Islet of Langerhans (tissue), 1 donor: ENCODE measurements around the gene ADAMTS6.
"Not testable (repeated sequence)": the region's sequence is repeated elsewhere in the genome, so short reads cannot be mapped to it uniquely, and the experiment has no call there.

Experiments
- FAIRE-seq: peaks from one replicate; lab custom pipeline; 2011; peaks lifted over from hg19 to GRCh38; lab: Jason Lieb, UNC

The ADAMTS6 gene

GRCh38 chr5:65359981-65360380 is 121.7 kb downstream of the ADAMTS6 start:
- no peak for FAIRE-seq

GRCh38 chr5:65359569-65359968 is 122.2 kb downstream of the ADAMTS6 start:
- FAIRE-seq, result no peak

GRCh38 chr5:65356274-65356673 is 125.4 kb downstream of the ADAMTS6 start:
- FAIRE-seq, result no peak

GRCh38 chr5:65355301-65355700 is 126.4 kb downstream of the ADAMTS6 start:
- FAIRE-seq, result no peak

GRCh38 chr5:65341835-65342234 is 139.9 kb downstream of the ADAMTS6 start:
- peak; percentile 13 for FAIRE-seq

DNA sequence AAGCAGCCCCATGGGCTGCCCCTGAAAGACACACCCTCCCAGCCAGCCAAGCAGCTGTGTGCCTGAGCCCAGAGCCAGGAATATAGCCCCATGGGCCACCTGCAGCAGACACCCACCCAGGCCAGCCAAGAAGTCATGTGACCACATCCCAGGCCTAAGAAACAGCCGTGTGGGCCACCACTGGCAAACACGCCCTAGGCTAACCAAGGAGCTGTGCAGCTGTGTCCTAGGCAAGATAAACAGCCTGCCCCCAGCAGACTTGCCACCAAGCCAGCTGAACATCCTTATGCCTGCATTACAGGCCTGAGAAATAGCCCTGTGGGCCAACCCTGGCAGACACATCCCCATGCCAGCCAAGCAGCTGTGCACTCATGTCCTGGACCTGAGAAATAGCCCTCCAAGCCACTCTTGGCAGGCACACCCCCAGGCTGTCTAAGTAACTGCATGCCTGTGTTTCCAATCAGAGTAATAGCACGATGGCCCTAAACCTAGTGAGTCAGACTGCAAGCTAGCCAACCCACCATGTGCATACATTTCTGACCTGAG is 143.0 kb downstream of the ADAMTS6 start:
- no peak for FAIRE-seq

GRCh38 chr5:65334077-65334476 is 147.6 kb downstream of the ADAMTS6 start:
- no peak for FAIRE-seq

DNA sequence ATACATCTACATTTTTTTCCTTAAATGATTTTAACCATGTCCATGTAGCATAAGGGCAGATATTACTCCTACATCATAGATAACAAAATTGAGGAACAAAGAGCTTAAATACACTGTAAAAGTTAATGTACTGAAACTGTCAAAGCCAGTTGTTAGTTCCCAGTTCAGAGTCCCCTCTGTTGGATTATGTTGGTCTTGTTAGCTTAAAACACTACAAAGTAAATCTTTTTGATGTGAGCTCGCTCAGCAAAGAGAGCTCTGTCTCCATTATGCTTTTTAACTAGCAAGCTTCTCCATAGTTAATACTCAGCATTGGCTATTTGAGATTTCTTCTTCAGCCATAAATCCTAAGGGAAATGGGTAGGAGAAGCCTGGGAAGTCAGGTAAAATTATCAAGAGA is 149.1 kb downstream of the ADAMTS6 start:
- no peak for FAIRE-seq

DNA sequence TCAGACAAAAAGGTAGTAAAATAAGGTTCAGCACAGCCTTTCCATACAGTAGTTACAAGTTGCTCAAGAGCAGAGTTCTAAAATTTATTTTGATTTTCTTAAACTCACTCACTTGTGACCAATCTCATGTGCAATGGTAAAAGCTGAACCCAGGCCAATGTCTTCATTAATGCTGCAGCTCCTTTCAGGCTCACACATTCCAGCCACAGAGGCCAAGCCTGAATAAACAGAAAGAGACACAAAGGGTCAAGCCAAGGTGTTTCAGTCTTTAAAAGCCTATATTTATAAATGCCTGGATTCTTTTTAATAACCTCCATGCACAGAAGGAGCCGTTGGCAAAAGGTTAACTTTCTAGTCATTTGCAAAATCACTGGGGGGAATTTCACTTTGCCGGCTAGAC is 152.5 kb downstream of the ADAMTS6 start:
- FAIRE-seq, result no peak

DNA sequence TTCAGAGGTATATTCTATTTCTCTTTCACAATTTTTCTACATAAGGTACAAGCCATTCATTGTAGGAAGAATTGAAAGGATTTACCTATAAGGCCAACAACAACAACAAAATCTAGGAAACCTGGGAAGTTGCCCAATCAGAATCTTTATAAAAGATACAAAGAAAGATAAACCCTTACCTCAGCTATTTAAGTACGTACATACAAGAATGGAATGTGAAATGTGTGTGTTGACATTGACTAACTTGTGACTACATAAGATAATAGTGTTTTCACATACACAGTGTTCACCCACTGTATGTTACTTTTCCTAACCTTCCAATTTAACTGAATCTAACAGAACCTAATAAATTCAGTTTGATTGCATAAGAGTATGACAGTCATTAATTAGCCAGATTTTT is 154.1 kb downstream of the ADAMTS6 start:
- no peak for FAIRE-seq

- no peak for FAIRE-seq
These were observed 154.8 kb downstream of the ADAMTS6 start for GRCh38 chr5:65326922-65327321.

GRCh38 chr5:65324226-65324625 is 157.5 kb downstream of the ADAMTS6 start:
- no peak for FAIRE-seq

DNA sequence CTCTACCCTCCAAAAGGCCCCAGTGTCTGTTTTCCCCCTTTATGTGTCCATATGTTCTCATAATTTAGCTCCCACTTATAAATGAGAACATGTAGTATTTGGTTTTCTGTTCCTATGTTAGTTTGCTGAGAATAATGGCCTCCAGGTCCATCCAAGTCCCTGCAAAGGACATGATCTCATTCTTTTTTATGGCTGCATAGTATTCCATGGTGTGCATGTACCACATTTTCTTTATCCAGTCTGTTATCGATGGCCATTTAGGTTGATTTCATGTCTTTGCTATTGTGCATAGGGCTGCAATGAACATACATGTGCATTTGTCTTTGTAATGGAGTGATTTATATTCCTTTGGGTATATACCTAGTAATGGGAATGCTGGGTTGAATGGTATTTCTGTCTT is 161.0 kb downstream of the ADAMTS6 start:
- FAIRE-seq, result not testable (repeated sequence)

DNA sequence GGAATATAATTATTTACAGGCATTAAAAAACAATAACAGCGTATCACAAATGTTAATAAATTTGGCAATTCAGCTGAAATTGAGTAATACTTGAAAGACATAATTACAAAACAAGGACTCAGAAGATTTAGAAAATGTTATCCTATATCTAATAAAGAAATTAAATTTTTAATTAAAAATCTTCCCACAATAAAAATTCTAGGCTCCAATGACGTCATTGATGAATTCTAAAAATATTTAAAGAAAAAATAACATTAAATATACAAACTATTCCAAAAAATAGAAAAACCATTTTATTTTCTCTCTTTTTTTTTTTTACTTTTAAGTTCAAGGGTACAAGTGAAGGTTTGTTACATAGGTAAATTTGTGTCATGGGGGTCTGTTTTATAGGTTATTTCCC is 161.5 kb downstream of the ADAMTS6 start:
- no peak for FAIRE-seq

- FAIRE-seq, result no peak
These were observed 173.8 kb downstream of the ADAMTS6 start for GRCh38 chr5:65307931-65308330.

- no peak for FAIRE-seq
These were observed 174.6 kb downstream of the ADAMTS6 start for GRCh38 chr5:65307088-65307487.

DNA sequence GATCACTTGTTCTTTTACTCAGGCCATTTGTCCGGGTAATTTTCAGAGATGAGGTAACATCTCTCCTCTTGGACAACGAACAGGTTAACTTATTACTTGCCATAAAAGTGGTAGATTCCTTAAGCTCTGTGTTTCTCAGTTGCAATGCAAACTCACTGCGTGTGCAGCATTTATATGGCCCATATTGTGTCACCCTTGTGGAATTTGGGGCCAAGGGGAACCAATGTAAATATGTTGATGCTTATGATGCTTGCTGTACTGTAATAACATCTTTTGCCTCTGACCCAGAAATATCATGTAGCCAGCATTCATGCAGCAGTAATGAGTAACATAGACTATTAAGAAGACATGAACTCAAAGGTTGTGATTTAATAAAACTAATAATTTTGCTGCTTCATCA is 175.8 kb downstream of the ADAMTS6 start:
- no peak for FAIRE-seq

- no peak for FAIRE-seq
These were observed 181.9 kb downstream of the ADAMTS6 start for GRCh38 chr5:65299861-65300260.

DNA sequence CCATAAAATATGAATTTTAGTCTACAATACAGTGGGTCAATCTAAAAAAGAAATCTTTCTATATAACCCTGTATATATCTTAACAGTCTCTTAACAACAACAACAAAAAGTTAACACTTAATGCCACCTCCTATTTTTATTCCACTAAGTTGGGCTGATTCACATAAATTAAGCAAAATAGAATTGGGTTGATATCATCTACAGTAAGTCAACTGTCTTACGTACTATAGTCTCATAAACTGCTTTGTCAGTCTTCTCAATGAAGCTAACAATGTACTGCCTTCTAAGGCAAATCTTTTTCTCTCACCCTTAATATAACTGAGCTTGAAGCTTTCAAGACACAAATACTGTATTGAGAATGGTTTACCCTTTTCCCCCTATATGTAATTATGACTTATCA is 185.7 kb downstream of the ADAMTS6 start:
- FAIRE-seq, result no peak

DNA sequence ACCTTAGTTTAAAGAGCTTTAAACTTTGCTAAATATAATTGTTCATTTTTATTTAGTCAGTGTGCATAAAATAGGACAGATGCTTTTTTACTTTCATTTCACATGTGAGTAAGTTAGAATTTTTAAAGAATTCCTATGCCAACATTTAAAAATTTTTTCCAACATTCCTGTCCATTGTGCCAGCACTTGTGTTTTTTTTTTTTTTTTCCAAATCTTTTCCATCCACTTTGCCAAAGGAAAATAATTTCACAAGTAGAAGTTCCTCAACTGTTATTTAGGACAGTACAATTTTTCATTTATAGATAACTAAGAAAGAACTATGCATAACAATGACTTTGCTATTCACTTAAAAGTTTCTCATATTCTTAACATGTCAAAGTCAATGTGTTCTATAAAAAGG is 189.5 kb downstream of the ADAMTS6 start:
- FAIRE-seq, result no peak

- no peak for FAIRE-seq
These were observed 191.0 kb downstream of the ADAMTS6 start for GRCh38 chr5:65290677-65291076.

DNA sequence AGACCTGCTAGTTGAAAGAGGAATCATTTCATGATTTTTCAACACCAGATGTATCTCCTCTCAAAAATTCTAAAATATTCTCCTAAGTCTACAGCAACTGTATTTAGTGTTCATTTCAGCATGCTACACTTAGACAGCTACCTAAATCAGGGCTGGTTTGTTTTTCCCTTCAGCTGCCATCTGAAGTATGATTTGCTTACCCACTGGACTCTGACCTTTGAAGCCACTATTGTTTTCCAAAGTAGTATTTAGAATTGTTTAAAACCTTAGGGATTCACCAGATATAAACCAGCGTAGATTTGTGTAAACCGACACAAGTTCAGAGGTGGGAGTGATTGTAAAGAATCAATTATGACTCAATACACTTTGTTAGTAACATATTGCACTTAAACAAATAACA is 193.1 kb downstream of the ADAMTS6 start:
- FAIRE-seq, result no peak

DNA sequence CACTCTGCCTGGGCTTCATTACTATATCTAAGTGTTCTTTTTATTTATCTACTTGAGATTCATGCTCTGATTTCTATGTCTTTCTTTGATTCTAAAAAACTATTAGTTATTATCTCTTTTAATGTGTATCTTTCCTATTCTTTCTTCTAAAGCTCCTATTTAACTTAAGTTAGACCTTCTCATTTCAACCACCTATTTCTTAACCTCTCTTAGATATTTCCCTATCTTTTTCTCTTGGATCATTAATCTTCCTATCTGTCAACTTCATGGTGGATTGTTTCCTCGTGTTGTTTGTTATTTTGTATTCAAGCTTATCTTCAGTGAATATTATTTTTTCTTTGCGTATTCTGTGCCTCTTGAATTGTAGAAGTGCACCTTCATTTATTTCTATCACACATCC is 202.1 kb downstream of the ADAMTS6 start:
- no peak for FAIRE-seq

DNA sequence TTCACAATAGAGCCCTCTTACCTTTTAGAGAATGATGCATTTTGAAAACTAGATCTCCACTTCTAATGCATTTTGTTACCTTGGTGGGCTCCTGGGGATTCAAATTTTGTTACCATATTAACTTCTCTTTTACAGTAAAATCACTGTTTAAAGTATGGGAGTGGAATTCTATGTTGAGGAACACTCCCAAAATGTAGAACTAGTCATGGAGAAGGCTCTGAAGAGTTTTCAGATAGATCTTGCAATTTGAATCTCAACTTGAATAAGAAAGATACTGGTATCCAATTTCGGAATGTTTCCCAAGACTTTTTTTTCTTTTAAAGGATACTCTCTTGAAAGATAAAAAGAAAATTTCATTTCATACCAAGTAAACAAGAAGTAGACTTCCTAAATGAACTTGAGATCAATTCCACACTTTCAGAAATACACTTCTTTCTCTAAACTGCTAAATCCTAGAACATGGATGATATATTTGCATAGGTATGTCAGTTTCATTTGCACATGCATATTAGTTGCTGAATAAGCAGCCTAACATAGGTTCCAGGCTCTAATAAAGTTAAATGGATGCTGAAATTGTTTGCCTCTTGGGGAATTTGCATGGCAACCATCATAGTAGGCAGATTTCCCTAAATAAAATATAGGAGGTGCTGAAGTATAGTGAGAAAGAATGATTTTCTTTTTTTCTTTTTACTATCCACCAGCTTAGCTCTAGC is 205.4 kb downstream of the ADAMTS6 start:
- FAIRE-seq, result no peak
